H54 (cell line): ENCODE measurements around the gene KCNT2.
A peak's percentile ranks its signal among the peaks of the same experiment; 100 is the strongest.
"Not testable (repeated sequence)": the region's sequence is repeated elsewhere in the genome, so short reads cannot be mapped to it uniquely, and the experiment has no call there.

Source experiments
- DNase-seq: peaks from one replicate; pipeline ENCODE4 v3.0.0; 2011; ENCODE audit warnings: low spot score, mixed read lengths; ENCODE audit not compliant: insufficient read length
- FAIRE-seq: peaks from 3 replicates; lab custom pipeline; 2011; peaks lifted over from hg19 to GRCh38; lab: Jason Lieb, UNC
- POLR2A ChIP-seq: IDR thresholded peaks from 2 replicates; pipeline ENCODE4 v1.6.1; 2011; ENCODE audit warnings: low read depth, mild to moderate bottlenecking, low read length

Gene KCNT2

DNA sequence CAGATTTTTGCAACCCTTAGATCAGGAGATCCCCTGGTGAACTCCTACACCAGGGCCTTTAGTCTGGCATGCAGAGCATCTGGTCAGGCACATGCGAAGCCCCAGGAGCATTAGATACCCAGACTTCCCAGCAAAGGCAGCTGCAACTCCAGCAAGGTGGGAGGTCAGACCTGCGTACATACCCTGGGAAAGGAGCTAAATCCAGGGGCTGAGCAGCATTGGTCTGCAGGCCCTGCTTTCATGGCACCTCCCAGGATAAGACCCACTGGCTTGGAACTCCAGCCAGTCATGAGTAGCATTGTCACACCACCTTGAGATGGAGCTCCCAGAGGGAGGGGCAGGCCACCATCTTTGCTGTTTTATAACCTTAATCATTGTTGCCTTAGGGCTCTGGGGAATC lies 92.3 kb downstream of the KCNT2 start:
- FAIRE-seq (no peak), DNase-seq (no peak)
- no peak for TF ChIP-seq POLR2A

DNA sequence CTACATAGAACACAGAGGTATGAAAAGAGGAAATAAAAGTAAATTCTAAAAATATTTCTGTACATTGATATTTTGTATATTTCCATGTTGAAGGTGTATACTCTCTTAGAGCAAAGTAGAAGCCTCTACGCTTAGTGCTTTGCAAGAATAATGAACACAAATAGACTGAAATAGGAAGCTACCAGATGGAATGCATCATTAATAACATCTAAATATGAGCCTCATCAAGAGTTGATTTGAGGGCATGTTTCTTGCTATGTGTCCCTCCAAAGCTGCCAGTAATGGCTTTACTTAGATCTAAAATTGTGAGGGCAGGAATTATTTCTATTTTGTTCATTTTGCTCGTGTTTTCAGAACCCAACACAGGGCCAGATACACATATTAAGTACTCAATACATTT lies 94.4 kb downstream of the KCNT2 start:
- FAIRE-seq (no peak), DNase-seq (no peak)
- no peak for TF ChIP-seq POLR2A

DNA sequence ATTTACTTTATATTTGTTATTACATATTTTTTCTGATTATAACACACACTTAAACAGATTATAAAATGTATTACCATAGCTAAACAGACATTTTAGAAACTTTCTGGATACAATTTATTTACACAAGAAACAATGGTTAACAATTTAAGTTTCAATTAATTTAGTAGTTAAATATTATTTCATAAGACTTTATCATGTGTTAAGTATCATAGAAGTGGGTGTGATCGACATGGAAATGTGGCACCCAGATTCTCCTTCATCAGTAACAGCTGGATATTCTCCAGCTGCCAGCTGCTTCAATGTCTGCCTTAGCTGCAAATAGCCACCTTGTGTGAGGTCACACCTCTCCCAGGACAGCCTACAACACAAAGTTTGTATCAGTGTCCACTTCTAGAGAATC lies 97.8 kb downstream of the KCNT2 start:
- DNase-seq (no peak), FAIRE-seq (no peak)
- no peak for TF ChIP-seq POLR2A

DNA sequence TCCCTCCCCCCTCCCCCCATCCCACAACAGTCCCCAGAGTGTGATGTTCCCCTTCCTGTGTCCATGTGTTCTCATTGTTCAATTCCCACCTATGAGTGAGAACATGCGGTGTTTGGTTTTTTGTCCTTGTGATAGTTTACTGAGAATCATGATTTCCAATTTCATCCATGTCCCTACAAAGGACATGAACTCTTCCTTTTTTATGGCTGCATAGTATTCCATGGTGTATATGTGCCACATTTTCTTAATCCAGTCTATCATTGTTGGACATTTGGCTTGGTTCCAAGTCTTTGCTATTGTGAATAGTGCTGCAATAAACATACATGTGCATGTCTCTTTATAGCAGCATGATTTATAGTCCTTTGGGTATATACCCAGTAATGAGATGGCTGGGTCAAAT lies 104.0 kb downstream of the KCNT2 start:
- DNase-seq, FAIRE-seq: not testable (repeated sequence)

DNA sequence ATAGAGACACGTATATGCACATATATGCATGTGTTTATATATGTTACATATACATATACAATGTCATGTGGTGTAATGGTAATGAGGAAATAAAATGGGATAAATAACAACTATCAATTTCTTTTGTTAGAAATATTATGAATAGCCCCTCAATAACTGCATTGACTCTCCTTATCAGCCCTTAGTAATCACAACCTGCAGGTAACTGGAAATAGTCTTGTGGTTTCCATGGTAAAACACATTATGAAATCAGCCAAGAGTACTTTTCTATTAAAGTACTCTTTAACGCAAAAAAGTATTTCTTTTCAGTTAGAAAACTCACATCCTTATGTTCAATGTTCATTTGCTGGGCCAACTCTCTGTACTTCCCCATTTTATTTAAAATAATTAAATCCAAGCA lies 105.8 kb downstream of the KCNT2 start:
- FAIRE-seq (no peak), DNase-seq (no peak)
- no peak for TF ChIP-seq POLR2A

DNA sequence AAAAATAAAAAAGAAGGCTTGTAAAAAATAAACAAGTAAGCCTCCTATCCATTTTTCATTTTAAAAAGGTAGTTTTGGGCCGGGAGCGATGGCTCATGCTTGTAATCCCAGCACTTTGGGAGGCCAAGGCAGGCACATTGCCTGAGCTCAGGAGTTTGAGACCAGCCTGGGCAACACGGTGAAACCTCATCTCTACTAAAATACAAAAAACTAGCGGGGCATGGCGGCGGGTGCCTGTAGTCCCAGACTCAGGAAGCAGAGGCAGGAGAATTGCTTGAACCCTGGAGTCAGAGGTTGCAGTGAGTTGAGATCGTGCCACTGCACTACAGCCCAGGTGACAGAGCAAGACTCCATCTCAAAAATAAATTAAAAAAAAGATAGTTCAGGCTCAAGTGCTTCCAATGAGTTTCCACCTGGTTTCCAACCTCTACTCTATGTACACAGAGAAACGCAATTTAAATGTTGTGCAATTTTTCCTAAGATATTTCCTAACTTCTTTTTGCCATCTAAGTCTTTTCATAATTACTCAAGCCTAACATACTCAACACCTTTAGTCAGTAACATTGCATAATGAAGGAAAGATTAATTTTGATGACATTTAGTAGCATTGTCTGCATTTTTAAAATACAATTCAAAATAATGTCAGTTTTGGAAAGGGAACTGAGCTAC lies 106.3 kb downstream of the KCNT2 start:
- FAIRE-seq = no peak
- DNase-seq = no peak
- TF ChIP-seq POLR2A = no peak

DNA sequence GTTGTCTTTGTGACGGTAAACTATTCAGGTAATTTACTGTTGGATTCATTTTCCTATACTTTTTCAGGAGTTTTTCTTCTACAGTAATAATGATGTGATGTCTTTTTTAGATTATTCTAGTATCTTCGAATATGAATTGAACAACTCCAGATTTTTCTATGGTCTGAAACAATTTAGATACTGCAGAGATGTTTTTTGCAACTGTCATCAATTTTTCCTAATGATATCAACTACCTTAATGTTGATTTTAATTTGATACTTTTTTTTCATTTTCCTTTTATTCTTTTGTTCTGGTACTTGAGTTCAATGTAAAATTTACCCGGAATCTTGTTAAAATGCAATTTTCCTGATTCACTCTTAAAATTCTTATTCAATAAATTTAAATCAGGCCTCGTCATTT lies 110.4 kb downstream of the KCNT2 start:
- FAIRE-seq = no peak
- DNase-seq = no peak
- no peak for TF ChIP-seq POLR2A

DNA sequence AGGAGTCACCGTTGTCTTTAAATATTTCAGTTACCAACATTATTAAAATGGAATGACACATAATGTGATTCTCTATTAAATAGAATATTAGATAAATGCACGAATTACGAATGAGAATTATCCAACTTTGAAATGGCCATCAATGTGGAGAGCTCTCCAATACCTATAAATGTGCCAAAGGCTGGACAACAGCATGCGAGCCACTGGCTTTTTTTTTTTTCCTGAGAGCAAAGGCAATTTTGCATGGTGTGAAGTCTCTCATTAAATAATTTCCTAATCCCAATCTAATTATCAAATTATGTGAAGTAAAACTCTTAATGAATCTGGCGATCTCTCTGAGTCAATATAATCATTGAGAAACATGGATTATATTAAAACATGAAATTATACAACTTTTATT lies 113.5 kb downstream of the KCNT2 start:
- TF ChIP-seq POLR2A = no peak
- DNase-seq (no peak), FAIRE-seq (no peak)

DNA sequence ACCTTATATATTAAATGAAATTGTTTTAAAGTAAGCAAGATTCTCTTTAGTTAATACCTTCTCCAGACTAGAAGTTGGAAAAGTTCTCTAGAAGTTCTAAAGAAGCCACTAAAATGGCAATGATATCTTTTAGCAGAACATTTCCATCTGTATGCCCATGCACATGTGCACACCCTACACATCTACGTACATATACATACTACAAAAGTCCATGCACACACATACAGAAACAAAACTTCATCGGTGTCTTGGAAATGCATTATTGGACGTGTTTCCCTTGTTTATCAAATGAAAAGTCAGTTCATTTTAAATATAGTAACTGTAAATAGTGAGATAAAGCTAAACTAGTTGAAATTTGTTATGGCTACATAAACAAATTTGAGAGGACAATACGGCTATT lies 114.4 kb downstream of the KCNT2 start:
- no peak for TF ChIP-seq POLR2A

DNA sequence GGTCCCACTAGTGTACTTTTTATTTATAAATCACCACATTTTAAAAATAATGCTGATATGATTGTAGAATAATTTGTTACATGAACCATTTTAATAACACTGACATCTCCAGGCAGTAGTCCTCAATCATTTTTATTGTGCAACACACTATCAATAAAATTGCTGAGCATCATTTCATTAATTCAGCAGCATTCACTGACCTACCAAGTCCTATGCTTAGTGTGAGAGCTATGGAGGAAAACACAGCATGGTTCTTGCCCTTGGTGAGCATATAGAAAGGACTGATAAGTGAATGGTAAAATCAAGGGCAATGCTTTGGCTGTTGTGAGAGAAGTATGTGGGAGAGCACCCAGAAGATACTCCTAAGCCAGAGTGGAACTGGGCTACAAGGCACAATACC lies 119.7 kb downstream of the KCNT2 start:
- DNase-seq = no peak
- TF ChIP-seq POLR2A = no peak
- no peak for FAIRE-seq

More for the DNA sequence above, 114.4 kb downstream of the KCNT2 start:
- no peak for DNase-seq
- FAIRE-seq = no peak

DNA sequence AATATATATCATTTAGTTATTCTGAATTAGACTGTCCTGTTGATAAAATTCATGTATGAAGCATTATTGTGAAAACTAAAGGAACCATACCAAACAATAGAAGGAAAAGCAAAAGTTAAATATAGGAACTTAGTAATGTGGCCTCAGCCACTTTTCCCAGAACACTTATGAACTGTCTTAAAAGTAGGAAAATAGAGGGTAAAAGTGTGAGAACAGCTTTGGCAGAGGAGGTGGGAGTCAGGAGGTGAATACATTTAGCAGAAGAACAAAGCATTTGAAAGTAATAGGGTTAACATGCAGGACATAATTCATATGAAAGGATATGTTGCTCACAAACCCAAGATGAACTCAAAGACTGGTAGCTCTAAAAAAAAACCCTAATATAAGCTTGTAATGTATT lies 121.9 kb downstream of the KCNT2 start:
- TF ChIP-seq POLR2A = no peak
- FAIRE-seq = no peak
- no peak for DNase-seq

DNA sequence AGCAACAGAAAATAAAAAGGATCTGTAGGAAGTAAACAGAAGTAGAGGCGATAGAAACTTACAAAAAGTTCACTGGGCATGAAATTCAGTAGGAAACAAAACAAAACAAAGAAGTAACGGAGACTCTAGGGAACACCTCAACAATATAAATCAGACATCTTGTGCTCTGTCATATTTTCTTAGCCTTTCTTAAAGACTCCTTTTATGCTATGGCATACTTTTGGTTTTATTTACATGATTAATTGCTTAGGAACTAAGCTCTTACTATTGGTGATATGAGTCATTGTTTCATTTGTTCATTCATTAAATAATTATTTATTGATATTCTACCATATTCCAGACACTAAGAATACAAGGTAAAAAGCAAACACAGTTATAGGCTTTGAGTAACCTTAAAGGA lies 126.6 kb downstream of the KCNT2 start:
- FAIRE-seq (no peak), DNase-seq (no peak)
- TF ChIP-seq POLR2A = no peak

DNA sequence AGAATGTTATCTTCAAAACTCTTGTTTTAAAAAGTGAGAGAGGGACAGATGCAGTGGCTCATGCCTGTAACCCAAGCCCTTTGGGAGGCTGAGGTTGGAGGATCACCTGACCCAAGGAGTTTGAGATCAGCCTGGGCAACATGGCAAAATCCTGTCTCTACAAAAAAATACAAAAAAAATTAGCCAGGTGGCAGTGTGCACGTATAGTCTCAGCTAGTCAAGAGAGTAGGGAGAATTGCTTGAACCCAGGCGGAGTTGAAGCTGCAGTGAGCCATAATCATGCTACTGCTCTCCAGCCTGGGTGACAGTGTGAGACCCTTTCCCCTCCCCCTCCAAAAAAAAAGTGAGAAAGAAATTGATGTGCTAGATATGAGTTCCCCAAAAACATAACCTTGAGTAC lies 131.0 kb downstream of the KCNT2 start:
- TF ChIP-seq POLR2A = no peak
- FAIRE-seq (no peak), DNase-seq (no peak)

DNA sequence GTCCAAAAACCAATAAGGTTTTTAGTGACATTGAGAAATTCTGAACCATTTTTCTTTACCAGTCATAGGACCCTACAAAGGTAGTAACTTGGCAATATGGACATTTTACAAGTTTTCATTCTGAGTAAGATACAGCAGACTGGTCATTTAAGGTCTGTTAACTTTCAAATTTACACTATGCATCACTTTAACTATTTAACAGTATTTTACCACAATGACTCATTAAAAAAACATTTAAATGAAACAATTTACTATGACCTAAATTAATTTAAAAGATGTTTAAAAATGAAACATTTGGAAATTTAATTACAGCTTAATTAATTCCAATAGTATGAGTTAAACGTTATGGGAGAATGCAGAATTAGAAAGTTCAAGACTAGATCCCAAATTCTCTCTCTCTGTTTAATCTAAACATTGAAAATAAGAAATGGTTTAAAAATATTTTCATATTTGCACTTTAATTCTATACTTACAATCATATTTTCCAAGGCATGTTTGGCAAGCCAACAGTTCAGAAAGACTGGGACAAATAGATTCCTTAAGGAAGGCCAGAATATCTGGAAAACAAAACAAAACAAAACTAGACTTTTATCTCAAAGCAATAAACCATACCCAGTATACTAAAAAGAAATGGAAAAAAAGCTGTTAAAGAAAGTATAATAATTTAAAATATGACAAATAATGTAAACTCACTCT lies 140.9 kb downstream of the KCNT2 start:
- no peak for FAIRE-seq
- TF ChIP-seq POLR2A = no peak
- DNase-seq = no peak

DNA sequence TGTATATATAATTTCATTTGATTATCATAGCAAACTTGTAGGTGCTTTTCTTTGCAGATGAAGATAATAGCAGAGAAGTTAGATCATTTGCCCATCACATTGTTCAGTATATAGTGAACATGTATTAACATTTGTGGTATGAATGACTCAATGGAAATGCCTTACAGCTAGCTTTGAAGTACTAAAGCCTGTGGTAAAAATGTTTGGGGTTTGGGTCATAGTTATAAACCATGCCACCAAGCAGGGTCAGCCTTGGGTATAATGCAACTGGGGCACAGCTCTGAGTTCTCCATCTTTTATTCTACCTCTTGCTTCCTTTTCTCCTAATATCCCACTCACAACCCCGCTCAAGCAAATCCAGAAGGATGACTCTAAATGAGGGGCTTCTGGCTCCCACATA lies 141.6 kb downstream of the KCNT2 start:
- DNase-seq (peak; percentile 5), FAIRE-seq (peak; percentile 94)
- no peak for TF ChIP-seq POLR2A
